SU-DHL-6 (cell line): ENCODE data around the gene GDI2.

Source experiments
- H2AFZ ChIP-seq: fragments of 200-600 bp; sonication (generic); 2 replicates; pipeline ENCODE4 v1.6.1; 2014; ENCODE audit warnings: low read depth, mild to moderate bottlenecking, moderate library complexity, mixed read lengths, antibody characterized with exemption, low read length; ENCODE audit not compliant: severe bottlenecking
- H3F3A ChIP-seq: fragments of 200-600 bp; shearing (Covaris generic); 2 replicates; pipeline ENCODE4 v1.6.0; 2016; ENCODE audit warnings: antibody characterized with exemption, mild to moderate bottlenecking; ENCODE audit not compliant: insufficient read depth
- H3K27ac ChIP-seq: fragments of 200-600 bp; sonication (generic); 2 replicates; pipeline ENCODE4 v1.5.1; 2016; ENCODE audit warnings: low read depth, mild to moderate bottlenecking, low read length, moderate library complexity, mixed read lengths
- H3K27me3 ChIP-seq: fragments of 200-600 bp; sonication (generic), shearing (Covaris generic); 2 replicates; pipeline ENCODE4 v1.6.0; 2014; ENCODE audit warnings: mild to moderate bottlenecking, low read length
- H3K36me3 ChIP-seq: fragments of 200-600 bp; sonication (generic); 2 replicates; pipeline ENCODE4 v1.6.1; 2014; ENCODE audit warnings: mild to moderate bottlenecking, low read length, mixed read lengths
- H3K4me2 ChIP-seq: fragments of 300-600, 200-600 bp; shearing (Covaris generic), sonication (generic); 2 replicates; pipeline ENCODE4 v1.6.0; 2014; ENCODE audit warnings: low read length, low read depth, mild to moderate bottlenecking; ENCODE audit not compliant: poor library complexity, severe bottlenecking
- H3K4me3 ChIP-seq: fragments of 200-600 bp; sonication (generic); 2 replicates; pipeline ENCODE4 v1.5.1; 2014; ENCODE audit warnings: antibody characterized with exemption, low read length, mild to moderate bottlenecking, mixed read lengths; ENCODE audit not compliant: insufficient read depth, poor library complexity, severe bottlenecking
- H3K79me2 ChIP-seq: fragments of 200-600 bp; sonication (generic); 2 replicates; pipeline ENCODE4 v1.6.1; 2014; ENCODE audit warnings: mild to moderate bottlenecking, low read length, moderate library complexity; ENCODE audit not compliant: insufficient read depth
- H3K9ac ChIP-seq: fragments of 200-600 bp; sonication (generic); 2 replicates; pipeline ENCODE4 v1.7.0; 2014; ENCODE audit warnings: mild to moderate bottlenecking, low read length
- H3K9me2 ChIP-seq: fragments of 200-600 bp; sonication (generic); replicated peaks from 2 replicates; pipeline ENCODE4 v1.6.1; 2014; ENCODE audit warnings: low read length; ENCODE audit not compliant: insufficient read depth
- H3K9me3 ChIP-seq: fragments of 200-600 bp; sonication (generic); 2 replicates; pipeline ENCODE4 v1.6.1; 2014; ENCODE audit warnings: low read length, mixed read lengths; ENCODE audit not compliant: insufficient read depth
- H4K20me1 ChIP-seq: fragments of 200-600 bp; sonication (generic); 2 replicates; pipeline ENCODE4 v1.6.1; 2014; ENCODE audit warnings: low read depth, mild to moderate bottlenecking, antibody characterized with exemption, low read length, moderate library complexity, mixed read lengths
- EZH2phosphoT487 ChIP-seq: fragments of 200-600 bp; sonication (generic), shearing (Covaris generic); conservative IDR thresholded peaks from 2 replicates; pipeline ENCODE4 v1.6.1; 2018; ENCODE audit warnings: mild to moderate bottlenecking, antibody characterized with exemption, low read length, moderate library complexity, mixed read lengths
- TF ChIP-seq, protein P1 (sequence below): fragments of 200-600 bp; sonication (generic); IDR thresholded peaks from one replicate; pipeline ENCODE4 v1.5.1; 2017; ENCODE audit warnings: antibody characterized with exemption, mild to moderate bottlenecking, low read length, moderate library complexity; ENCODE audit not compliant: insufficient read depth, poor library complexity, severe bottlenecking

GDI2 gene

GRCh38 chr10:5760515-5760914, 52.7 kb downstream of the GDI2 start:
- Histone ChIP-seq H3K4me2 (no peak overlapping the region), H4K20me1 (peaks cover 7% of the 10 kb centered on the region; the same call in 1 of the 2 replicates), H3K9ac (no peak overlapping the region), H3K27me3 (no peaks in the 10 kb centered on the region), H2AFZ (no peak overlapping the region), H3K9me2 (no peaks in the 10 kb centered on the region), H3F3A (peaks cover 93% of the 10 kb centered on the region), H3K79me2 (no peaks in the 10 kb centered on the region), H3K36me3 (peaks cover 83% of the 10 kb centered on the region), H3K27ac (no peak overlapping the region), H3K9me3 (no peaks in the 10 kb centered on the region), H3K4me3 (no peak overlapping the region)
- TF ChIP-seq, protein P1, sequence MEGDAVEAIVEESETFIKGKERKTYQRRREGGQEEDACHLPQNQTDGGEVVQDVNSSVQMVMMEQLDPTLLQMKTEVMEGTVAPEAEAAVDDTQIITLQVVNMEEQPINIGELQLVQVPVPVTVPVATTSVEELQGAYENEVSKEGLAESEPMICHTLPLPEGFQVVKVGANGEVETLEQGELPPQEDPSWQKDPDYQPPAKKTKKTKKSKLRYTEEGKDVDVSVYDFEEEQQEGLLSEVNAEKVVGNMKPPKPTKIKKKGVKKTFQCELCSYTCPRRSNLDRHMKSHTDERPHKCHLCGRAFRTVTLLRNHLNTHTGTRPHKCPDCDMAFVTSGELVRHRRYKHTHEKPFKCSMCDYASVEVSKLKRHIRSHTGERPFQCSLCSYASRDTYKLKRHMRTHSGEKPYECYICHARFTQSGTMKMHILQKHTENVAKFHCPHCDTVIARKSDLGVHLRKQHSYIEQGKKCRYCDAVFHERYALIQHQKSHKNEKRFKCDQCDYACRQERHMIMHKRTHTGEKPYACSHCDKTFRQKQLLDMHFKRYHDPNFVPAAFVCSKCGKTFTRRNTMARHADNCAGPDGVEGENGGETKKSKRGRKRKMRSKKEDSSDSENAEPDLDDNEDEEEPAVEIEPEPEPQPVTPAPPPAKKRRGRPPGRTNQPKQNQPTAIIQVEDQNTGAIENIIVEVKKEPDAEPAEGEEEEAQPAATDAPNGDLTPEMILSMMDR = no peak
- no peak for TF ChIP-seq EZH2phosphoT487

- Histone ChIP-seq H3K4me2 (no peak overlapping the region), H3K9me3 (no peaks in the 10 kb centered on the region), H3K27me3 (no peaks in the 10 kb centered on the region), H4K20me1 (peaks cover 7% of the 10 kb centered on the region; the same call in 1 of the 2 replicates), H3K36me3 (peaks cover 76% of the 10 kb centered on the region), H3F3A (peaks cover 77% of the 10 kb centered on the region), H3K9ac (no peak overlapping the region), H3K27ac (no peak overlapping the region), H3K79me2 (peaks cover 2% of the 10 kb centered on the region; the same call in 1 of the 2 replicates), H2AFZ (no peak overlapping the region), H3K4me3 (no peak overlapping the region), H3K9me2 (no peaks in the 10 kb centered on the region)
- no peak for TF ChIP-seq EZH2phosphoT487
- TF ChIP-seq, protein P1 = no peak
These were observed 54.3 kb downstream of the GDI2 start for GRCh38 chr10:5758927-5759326.

DNA sequence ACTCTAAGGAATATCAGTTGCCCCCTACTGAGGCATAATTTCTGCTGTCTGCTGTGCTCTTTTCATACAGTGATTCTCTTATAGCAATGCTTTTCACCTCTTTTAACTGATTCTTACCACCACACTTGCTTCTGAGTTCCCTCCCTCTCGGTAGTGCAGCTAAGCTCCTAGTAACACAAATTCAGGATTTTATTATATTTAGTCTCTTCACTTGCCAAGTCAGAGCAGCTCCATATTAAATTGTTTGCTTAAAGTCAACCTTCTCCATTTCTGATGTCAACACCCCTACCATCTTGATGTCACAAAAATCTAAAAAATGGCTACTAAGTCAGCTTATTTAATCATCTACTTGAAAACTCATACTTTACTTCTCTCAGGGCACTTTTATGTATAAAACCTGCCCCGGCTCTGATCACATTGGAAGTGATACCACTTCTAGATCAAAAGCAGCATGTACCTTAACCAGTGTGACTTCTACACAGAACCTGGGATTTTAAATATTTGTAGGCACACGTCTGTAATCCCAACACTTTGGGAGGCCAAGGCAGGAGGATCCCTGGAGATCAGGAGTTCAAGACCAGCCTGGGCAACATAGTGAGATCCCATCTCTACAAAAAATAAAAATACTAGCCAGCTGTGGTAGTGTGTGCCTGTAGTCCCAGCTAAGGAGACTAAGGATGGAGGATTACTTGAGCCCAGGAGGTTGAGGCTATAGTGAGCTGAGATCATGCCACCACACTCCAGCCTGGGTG, 55.3 kb downstream of the GDI2 start:
- Histone ChIP-seq H3F3A (peaks cover 70% of the 10 kb centered on the region), H3K9ac (no peak overlapping the region), H3K27ac (no peak overlapping the region), H3K27me3 (no peaks in the 10 kb centered on the region), H3K4me2 (no peak overlapping the region), H3K9me3 (no peaks in the 10 kb centered on the region), H3K4me3 (no peak overlapping the region), H3K36me3 (peaks cover 66% of the 10 kb centered on the region), H4K20me1 (no peaks in the 10 kb centered on the region; the same call in 1 of the 2 replicates), H3K9me2 (no peaks in the 10 kb centered on the region), H2AFZ (no peak overlapping the region), H3K79me2 (peaks cover 11% of the 10 kb centered on the region; the same call in 1 of the 2 replicates)
- TF ChIP-seq, protein P1 = no peak
- TF ChIP-seq EZH2phosphoT487 = no peak
